HG02943 (cell line): ENCODE results near the gene PLEKHM3.
A peak's percentile ranks its signal among the peaks of the same experiment; 100 is the strongest.

Experiments
- ATAC-seq: cut with Tn5 transposase; IDR thresholded peaks from one replicate; pipeline ENCODE4 v1.9.1; 2021; ENCODE audit warnings: mild to moderate bottlenecking, low read depth, moderate library complexity; ENCODE audit not compliant: unreplicated experiment

The PLEKHM3 gene, protein sequence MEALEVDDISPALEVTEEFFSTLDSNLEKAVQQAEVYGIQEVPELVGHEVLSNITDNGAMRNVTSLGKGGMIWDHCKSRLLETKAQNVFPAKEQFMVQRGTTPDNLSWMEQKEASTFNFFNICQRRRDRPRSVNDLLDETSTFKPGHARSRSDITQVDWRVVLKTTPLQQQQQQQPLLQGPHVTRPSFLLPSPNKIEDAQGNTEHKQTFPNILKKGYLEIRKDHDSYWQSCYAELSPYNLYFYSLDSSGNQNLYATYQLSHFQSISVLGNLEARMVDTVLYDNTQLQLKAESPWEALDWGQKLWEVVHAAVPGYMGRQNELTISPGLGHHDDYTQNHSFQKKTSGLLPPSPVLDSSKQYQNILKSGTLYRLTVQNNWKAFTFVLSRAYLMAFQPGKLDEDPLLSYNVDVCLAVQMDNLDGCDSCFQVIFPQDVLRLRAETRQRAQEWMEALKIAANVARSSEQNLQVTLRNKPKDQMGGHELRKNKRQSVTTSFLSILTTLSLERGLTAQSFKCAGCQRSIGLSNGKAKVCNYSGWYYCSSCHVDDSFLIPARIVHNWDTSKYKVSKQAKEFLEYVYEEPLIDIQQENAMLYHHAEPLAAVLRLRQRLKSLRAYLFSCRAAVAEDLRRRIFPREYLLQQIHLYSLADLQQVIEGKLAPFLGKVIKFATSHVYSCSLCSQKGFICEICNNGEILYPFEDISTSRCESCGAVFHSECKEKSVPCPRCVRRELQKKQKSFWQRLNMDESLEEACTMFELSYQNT

DNA sequence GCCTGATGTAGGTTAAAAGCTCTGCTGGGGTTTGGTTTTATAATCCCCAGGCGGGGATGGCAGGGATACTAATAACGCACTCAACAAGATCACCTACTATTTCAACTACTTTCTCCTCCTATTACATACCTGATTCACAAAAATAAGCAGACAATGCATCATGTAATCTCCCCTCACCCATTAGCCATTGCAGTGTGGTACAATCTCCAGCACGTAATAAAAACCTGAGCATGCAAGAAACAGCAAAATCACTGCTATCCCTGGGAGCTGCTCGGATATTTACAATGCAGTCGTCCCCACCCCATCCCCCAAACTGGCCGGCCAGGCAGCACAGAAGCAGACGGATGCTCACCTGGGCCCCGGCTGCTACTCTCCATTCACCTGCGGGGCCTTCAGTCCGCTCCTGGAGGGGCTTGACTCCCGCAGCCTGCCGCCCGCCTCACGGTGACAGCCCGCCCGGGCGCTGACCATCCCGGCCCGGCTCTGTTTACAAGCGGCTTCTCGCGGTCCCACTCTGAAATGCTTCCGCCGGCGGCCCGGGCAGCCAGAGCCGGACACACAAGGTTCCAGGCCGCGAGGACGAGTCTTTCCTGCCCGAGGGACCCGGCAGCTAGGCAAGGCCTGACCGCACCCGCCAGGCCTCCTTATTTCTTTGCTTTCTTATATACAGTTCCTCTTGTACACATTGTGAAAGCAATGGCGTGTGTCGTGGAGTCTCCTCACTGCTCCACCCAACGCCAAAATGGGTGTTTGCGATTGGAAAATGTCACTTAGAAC lies at the start of gene PLEKHM3:
PLEKHM3 (minus strand) TSS at position 491 of the 777 bp plus-strand sequence. CDS start 23,888 bp downstream, outside the sequence.
- ATAC-seq = peak; percentile 94

DNA sequence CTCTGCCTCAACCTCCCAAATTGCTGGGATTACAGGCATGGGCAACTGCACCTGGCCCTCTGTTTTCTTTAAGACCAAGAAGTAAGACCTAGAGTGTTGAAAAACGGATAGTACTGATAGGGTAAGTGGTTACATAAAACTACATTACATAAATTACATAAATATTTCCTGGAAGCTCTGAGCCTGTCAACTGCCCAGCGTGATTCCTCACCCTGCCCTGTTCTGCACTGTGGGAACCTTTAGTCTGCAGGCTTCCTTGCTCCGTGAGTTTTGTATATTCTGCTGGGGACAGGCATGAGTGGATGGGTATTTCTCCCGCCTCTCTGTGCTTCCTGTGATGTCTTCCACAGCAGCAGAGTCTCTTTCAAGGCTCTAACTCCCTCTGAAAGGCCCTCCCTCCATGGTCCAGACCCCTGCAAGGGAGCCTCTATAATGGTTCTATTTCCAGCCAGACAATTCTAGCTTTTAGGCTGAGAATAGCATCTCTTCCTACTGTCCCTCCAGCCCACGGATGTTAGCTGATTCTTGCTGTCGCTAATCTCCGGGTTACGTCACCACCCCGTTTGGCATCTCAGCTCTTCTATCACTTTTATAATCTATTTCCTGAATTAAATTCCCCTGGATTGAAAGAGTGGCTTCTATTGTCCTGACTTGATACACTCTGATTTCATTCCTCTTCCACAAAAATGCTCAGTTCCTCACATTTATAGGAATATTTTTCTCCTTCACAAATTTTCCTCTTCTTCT lies 49.5 kb upstream of the PLEKHM3 start:
- ATAC-seq = no peak

DNA sequence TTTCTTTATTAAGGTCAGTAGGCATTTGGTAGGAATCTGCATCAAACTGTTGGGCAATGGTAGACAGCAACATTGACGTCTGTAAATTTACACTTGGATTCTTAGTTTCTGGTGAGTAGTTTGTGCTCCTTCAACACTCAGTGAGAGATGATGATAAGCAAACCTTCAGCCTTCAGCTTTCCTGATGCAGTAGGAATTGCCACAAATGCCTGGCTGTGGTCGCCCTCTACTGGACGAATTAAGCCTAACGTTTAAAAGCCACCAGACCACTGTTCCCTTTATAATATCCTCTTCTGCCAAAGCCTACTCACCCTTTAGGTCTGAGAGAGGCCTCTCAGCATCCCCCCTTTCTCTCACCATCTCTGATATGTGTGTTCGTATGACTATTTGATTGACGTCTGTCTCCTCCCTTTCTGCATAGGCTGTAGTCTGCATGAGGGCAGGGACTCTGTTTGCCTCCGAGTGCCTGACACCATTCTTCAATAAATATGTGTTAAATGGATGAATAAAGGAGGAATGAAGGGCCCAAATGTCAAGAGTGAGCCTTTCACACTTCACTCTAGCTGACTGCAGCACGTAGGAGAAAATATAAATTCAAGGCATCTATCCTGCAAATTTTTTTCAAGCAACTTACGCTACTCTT lies 47.0 kb upstream of the PLEKHM3 start:
- peak; percentile 85 for ATAC-seq

DNA sequence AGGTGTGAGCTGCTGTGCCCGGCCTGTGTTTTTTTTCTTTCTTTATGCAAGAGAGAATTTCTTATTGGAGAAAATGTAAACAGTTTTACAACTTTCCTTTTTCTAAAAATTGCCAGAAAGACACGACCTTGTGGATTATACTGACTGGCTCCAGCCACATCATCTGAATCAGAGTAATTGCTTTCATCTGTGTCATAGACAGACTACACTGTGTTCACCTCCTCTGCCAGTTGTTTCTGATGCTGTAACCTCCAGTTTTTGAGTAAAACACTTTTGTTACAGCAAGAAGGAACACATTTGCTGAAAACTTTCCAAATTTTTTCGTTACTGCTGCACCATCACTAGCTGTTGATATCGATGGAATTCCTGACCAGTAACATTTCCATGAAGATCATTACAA lies 43.9 kb upstream of the PLEKHM3 start:
- ATAC-seq = no peak

DNA sequence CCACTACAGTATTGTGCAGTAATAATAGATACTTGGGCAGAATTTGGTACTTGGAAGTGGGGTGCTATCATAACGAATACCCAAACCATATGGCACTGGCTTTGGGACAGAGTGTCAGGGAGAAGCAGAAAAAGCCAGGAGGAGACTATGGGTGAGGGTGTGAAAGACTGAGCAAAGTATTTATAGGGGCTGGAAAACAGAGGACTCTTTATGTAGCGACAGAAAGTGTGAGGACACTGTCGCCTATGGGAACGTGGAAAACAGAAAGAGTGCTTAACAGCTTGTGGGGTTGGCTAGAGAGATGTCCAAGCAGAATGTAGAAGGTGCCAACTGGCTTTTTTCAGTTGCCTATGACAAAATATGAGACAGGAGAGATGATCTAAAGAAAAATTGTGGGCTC lies 40.7 kb upstream of the PLEKHM3 start:
- no peak for ATAC-seq

DNA sequence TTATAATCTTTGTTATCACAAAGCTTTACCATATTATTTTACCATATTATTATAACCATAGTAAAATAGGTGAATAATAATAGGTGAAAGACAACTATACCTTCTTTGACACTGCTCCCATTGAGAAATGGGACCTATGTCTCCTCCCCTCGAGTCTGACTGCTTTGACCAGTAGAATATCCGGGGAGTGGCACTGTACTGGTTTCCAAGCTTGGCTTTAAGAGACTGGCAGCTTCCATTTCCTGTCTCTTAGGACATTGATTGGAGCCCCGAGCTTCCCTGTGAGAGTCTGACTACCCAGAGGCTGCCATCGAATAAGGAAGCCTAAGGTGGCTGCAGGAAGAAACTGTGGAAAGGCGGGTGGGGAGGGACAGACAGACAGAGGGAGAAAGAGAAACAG lies 40.1 kb upstream of the PLEKHM3 start:
- ATAC-seq = no peak

DNA sequence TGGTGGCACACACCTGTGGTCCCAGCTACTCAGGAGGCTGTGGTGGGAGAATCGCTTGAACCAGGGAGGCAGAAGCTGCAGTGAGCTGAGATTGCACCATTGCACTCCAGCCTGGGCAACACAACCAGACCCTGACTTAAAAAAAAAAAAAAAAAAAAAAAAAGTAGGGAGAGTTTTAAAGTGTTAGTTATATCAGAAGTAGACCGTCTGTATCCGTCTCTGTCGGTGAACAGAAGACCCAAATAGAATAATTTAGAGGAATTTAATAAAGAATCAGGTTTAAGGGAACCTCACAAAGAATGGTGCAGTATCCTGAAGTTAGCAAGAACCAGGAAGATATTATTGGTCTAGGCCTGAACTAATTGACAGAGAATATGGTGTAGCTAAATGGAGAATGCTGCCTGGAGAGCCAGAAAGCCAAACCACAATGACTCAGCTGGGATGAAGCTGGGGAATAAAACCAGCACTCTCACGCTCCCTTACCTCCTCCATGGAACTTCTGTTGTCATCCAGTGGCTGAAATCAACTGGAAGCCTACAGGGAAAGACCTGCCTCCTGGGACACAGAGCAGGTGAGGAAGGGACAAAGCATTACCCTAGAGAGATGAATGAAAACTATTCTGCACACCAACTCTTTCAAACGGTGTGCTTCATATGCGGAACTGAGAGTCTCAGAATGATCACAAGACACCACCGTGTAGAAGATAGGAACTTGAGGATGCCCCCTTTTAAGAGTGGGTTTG lies 39.1 kb upstream of the PLEKHM3 start:
- peak; percentile 98 for ATAC-seq

DNA sequence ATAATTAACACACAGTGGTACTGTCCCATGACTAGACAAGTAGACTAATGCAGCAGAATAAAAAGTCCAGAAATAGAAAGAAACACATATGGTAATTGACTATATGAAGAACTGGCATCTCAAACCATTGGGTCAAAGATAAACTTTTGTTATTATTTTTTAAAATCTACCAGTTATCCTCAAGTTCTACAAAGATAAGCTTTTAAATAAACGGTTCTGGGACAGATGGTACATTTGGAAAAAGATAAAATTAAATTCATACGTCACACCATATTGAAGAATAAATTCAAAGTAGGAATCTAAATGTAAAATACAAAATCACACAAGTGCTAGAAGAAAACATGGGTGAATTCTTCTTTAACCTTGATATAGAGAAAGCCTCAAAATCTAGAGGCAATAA lies 37.6 kb upstream of the PLEKHM3 start:
- no peak for ATAC-seq

DNA sequence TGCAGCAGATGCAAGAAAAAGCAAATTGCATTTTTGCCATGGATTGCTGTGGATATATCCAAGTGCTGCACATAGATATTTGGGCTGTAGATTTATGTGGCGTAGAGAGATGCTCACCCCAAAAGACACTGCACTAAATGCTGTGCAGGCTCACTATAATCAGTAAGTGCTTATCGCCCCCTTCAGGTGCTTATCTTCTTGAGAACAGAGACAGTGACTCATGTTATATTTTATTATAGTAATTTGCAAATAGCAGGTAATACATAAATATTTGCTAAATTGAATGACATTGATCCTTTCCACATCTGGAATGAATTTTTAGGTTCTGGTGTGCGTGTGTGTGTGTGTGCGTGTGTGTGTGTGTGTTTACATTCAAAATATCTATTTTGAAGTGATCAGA lies 36.8 kb upstream of the PLEKHM3 start:
- ATAC-seq = no peak

DNA sequence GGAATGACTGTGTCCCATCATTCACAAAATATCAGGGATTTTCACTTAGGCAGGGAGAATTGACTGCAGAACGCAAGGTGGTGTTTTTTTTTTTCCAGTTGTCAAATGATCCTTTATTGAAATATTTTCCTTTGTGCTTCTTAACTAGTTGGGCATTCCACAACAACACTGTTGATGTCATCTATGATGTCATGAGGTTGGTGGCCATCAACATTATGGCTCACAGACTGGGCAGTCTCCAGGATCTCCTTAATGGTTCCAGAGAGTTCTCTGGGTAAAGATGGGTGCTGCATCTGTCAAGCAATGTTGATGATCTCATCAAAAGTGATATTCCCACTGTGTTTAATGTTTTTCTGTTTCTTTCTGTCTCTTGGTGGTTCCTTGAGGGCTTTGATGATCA lies 31.8 kb upstream of the PLEKHM3 start:
- ATAC-seq = no peak

DNA sequence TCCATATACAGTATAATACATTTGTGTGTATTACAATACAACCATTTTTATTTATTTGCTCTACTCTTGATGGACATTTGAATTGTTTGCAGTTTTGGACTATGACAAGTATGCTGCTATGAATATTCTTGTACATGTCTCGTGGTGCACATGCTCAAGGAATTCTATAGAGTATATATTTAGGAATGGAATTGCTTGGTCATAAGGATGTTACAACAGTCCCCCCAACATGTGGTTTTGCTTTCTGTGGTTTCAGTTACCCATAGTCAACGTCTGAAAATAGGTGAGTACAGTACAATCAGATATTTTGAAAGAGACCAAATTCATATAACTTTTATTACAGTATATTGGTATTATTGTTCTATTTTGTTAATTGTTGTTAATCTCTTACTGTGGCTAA lies 24.1 kb upstream of the PLEKHM3 start:
- ATAC-seq = no peak

DNA sequence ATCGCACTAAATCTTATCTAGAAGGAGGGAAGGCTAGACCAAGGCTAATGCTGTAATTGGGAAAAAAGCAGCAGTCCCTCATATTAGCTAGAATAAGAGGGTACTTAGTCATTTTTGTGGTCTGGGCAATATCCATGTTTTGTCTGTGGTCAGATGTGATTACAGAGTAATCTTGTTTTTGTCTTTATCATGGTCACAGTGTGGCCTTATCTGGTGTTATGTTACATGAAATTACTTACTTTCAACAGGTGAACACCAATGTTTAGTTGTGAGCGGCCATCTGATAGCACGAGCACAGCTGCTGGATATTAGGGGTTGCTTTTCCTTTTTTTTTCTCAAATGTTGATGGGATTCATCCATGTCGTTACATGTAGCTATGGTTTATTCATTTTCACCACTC lies 23.7 kb upstream of the PLEKHM3 start:
- no peak for ATAC-seq

DNA sequence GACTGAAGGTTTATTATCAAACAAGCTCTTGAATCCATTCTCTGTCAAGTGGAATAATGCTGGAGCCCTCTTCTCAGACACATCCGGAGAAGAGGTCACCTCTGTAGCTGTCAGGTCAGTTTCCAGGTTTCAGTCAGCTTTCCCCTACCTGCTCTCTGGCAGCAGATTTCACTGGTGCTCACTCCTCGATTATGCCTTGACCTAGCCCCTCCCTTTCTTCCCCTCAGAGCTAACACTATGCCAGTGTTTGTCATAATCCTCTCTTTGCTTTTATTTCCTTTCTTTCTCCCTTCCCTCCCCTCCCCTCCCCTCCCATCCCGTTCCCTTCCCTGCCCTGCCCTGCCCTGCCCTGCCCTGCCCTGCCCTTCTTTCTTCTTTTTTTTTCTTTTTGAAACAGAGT lies 22.5 kb upstream of the PLEKHM3 start:
- no peak for ATAC-seq

DNA sequence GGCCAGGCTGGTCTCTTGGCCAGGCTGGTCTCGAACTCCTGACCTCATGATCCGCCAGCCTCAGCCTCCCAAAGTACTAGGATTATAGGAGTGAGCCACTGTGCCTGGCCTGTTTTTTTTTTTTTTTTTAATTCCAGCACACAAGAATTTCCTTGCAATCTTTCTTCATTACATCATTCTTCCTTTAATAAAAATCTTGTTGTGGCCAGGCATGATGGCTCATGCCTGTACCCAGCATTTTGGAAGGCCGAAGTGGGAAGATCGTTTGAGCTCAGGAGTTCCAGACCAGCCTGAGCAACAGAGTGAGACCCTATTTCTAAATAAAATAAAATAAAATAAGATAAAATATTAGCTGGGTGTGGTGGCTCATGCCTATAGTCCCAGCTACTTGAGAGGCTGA lies 21.4 kb upstream of the PLEKHM3 start:
- ATAC-seq = no peak

DNA sequence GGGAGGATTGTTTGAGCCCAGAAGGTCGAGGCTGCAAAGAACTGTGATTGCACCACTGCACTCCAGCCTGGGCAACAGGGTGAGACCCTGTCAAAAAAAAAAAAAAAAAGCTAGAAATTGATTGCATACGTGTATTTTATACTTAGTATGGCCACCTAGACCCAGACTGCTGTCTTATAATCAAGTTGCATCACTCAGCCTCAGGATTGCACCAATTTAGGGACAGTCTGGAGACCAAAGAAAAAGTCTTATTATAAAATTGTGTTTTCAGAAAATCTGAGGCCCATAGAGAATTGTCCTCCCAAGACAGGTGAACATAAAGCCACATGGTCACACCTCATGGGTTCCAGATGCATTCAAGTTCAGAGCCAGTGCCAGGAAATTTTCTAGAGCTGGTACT lies 17.1 kb upstream of the PLEKHM3 start:
- ATAC-seq = no peak

DNA sequence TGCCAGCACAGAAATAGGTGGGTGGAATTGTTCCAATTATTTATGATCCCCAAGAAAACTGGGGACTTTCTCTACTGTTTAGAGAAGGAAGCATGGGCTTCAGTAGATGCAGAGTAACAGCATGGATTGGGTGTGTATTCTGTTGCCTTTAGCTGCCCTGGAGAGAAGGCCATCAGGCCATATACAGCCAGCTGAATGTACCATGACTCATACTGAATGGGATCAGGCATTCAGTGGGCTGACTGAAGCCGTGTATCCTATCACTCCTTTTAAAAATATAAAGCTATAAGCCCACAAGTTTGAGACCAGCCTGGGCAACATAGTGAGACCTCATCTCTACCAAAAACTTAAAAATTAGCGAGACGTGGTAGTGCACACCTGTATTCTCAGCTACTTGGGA lies 16.7 kb upstream of the PLEKHM3 start:
- ATAC-seq = no peak

DNA sequence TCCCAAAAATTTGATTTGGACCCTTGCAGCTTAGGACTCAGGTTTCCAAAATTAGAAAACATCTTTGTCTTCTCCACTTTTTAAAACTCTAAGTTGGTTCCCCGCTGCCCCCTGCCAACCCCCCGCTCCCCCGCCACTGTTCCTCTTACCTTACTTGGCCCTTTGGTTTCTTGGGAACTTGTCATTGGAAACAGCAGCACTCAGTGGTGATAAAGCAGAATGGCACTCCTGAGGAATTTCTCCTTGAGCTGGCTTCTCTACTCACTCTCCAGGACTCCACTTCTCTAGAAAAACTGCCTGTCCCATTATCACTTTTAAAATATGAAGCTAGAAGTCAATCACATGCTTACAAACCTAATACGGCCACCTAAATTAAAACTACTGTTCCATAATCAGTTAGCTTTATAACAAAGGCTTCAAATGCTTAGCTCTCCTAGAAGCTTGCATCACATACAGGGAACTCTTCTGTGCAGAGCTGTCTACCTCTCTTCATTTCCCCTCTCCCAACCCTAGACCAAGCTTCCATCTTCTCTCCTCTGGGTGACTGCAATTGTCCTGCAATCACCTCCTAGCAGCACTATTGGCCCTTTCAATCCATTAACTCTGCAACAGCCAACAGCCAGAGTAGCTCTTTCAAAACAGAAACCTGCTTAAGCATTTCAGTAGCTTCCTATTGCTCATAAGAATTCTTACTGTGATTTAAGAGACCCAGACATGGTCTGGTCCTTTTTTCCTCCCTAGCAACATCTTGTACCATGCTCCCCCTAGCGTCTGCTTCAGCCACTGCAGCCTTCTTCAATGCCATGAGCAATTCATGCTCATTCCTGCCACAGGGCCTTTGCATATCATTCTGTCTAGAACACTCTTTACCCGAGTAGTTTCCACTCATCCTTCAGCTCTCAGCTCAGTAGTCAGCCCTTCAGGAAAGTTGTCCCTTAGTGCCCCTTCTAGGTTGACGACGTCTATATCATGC lies 15.2 kb upstream of the PLEKHM3 start:
- peak; percentile 74 for ATAC-seq
